Ectodermal cell (in vitro differentiated cells): ENCODE measurements around the gene NTM.

ENCODE experiments used
- H3K27ac ChIP-seq: 2 replicates; pipeline ENCODE4 v1.7.0; 2013; ENCODE audit warnings: mild to moderate bottlenecking, low read depth, low read length; ENCODE audit not compliant: insufficient read depth, poor library complexity, severe bottlenecking
- H3K27me3 ChIP-seq: 2 replicates; pipeline ENCODE4 v1.7.0; 2013; ENCODE audit warnings: mild to moderate bottlenecking, low read length; ENCODE audit not compliant: insufficient read depth, control insufficient read depth, poor library complexity, severe bottlenecking
- H3K36me3 ChIP-seq: one replicate; pipeline ENCODE4 v1.7.0; 2013; ENCODE audit warnings: low read length; ENCODE audit not compliant: control insufficient read depth, insufficient read depth
- H3K4me1 ChIP-seq: one replicate; pipeline ENCODE4 v1.7.0; 2013; ENCODE audit warnings: low read length; ENCODE audit not compliant: control insufficient read depth, insufficient read depth
- H3K4me3 ChIP-seq: 2 replicates; pipeline ENCODE4 v1.7.0; 2013; ENCODE audit warnings: low read depth, low read length, control low read depth; ENCODE audit not compliant: insufficient read depth
- H3K9me3 ChIP-seq: 2 replicates; pipeline ENCODE4 v1.7.0; 2013; ENCODE audit warnings: mild to moderate bottlenecking, low read length, moderate library complexity; ENCODE audit not compliant: control insufficient read depth
- WGBS, 2 experiments: methylation state at CpG; one replicate each; pipeline ENCODE4 v1.1.7; 2013; ENCODE audit warnings: missing lambda C conversion rate in 2 of 2; 5-methylcytosine and 5-hydroxymethylcytosine counted together

NTM gene

DNA sequence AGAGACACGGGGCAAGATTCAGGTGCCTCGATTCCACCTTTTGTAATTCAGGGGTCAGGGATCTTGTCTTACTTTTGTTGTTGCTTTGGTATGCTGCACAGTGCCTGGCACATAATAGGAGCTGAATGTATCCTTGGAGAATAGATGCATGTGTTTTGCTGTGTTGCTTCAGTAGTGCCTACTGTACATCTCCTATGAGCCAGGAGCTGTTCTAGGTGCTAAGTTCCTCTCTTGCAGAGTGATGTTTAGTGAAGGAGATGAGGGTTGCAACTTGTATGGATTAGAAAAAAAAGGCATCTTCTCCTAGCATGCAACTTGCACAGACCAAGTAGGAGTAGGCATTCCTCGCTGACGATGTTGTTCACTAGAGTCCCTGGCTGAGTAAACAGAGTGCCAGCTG, 555.4 kb downstream of the NTM start:
- H3K27me3 ChIP-seq = no peaks in the 10 kb centered on the region
- WGBS, 2 experiments = 93 to 95% methylated on average over 4 of the region's 4 CpGs
- H3K27ac ChIP-seq = no peak overlapping the region
- no peaks in the 10 kb centered on the region for H3K36me3 ChIP-seq
- H3K4me3 ChIP-seq = no peak overlapping the region
- no peaks in the 10 kb centered on the region for H3K9me3 ChIP-seq
- no peaks in the 10 kb centered on the region for H3K4me1 ChIP-seq

GRCh38 chr11:131928992-131929391, 558.6 kb downstream of the NTM start:
- no peaks in the 10 kb centered on the region for H3K27me3 ChIP-seq
- H3K4me3 ChIP-seq = no peak overlapping the region
- no peaks in the 10 kb centered on the region for H3K9me3 ChIP-seq
- H3K27ac ChIP-seq = no peak overlapping the region
- WGBS, 2 experiments = 87 to 88% methylated on average over 11 of the region's 11 CpGs
- H3K4me1 ChIP-seq = no peaks in the 10 kb centered on the region
- no peaks in the 10 kb centered on the region for H3K36me3 ChIP-seq

DNA sequence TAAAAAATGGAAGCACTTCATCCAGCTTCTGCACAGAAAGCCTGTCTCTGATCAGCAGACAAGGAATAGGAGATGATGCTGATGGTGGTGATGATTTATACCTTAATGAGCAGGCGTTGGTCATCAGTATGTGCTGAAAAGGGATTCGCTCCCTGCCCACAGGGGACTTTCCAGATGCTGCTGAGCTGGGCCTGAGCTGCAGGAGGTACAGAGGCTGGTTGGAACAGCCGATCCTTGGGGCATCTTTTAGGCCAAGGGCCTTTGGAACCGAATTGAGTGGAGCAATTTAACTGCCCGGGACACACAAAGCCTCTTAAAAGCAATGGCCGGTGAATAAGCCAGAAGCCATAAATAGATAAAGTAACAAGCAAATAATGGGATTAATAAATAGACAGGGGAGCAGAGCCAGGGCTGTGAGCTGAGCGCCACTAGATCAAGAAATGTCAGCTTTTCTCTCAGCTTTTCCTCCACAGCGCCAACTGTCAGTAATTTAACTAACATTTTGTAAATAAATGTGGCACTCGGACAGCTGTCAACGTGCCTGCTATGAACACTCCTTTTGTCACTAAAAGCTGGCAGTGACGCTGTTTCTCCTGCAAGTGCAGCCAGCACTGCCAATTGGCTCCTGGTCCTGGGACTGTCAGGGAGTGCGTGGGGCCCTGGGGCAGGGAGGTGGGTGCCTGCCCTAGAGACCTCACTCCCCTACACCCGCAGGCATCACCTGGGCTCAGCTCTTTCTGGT, 562.3 kb downstream of the NTM start:
- Histone ChIP-seq H3K9me3 (no peaks in the 10 kb centered on the region), H3K27ac (no peak overlapping the region)
- 90 to 92% methylated on average over 12 to 13 of the region's 13 CpGs for WGBS, 2 experiments

GRCh38 chr11:131934006-131934405, 563.6 kb downstream of the NTM start:
- no peaks in the 10 kb centered on the region for H3K9me3 ChIP-seq
- no peaks in the 10 kb centered on the region for H3K36me3 ChIP-seq
- H3K27me3 ChIP-seq = no peaks in the 10 kb centered on the region
- H3K4me3 ChIP-seq = no peak overlapping the region
- no peak overlapping the region for H3K27ac ChIP-seq
- no peaks in the 10 kb centered on the region for H3K4me1 ChIP-seq
- WGBS, 2 experiments = 91 to 93% methylated on average over 3 of the region's 4 CpGs

More for the DNA sequence above, 562.3 kb downstream of the NTM start:
- Histone ChIP-seq H3K36me3 (no peaks in the 10 kb centered on the region), H3K4me3 (no peak overlapping the region), H3K4me1 (no peaks in the 10 kb centered on the region), H3K27me3 (no peaks in the 10 kb centered on the region)

- Histone ChIP-seq H3K36me3 (no peaks in the 10 kb centered on the region), H3K4me1 (no peaks in the 10 kb centered on the region), H3K27me3 (no peaks in the 10 kb centered on the region), H3K27ac (no peak overlapping the region), H3K9me3 (no peaks in the 10 kb centered on the region), H3K4me3 (no peak overlapping the region)
- 88 to 92% methylated on average over 6 of the region's 6 CpGs for WGBS, 2 experiments
Observed at GRCh38 chr11:131938351-131938751, 567.9 kb downstream of the NTM start.

DNA sequence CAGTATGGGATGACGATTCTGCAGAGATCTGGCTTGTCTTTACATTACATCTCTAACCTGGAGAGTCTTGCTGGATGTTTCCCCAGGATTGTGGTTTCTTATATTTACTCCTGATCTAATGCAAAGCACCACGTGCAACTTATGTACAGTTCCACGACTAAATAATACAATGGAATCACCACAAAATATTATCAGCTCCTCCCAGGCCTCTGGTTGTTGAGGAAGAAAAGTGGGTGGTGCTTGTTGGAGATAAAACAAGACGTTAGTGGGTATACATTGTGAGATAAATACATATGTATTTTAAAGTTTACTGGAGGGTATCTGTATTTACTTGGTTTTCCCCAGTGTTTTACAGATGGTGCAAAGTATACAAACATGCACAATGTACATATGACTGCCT, 569.7 kb downstream of the NTM start:
- H3K9me3 ChIP-seq = no peaks in the 10 kb centered on the region
- H3K36me3 ChIP-seq = no peaks in the 10 kb centered on the region
- 84 to 88% methylated on average over 2 to 4 of the region's 4 CpGs for WGBS, 2 experiments
- no peaks in the 10 kb centered on the region for H3K4me1 ChIP-seq
- H3K4me3 ChIP-seq = no peak overlapping the region
- no peaks in the 10 kb centered on the region for H3K27me3 ChIP-seq
- no peak overlapping the region for H3K27ac ChIP-seq

GRCh38 chr11:131942878-131943277, 572.5 kb downstream of the NTM start:
- Histone ChIP-seq H3K36me3 (no peaks in the 10 kb centered on the region), H3K9me3 (no peaks in the 10 kb centered on the region), H3K27me3 (no peaks in the 10 kb centered on the region), H3K27ac (no peak overlapping the region), H3K4me3 (no peak overlapping the region), H3K4me1 (no peaks in the 10 kb centered on the region)
- 75 to 76% methylated on average over 7 of the region's 7 CpGs for WGBS, 2 experiments

- Histone ChIP-seq H3K36me3 (no peaks in the 10 kb centered on the region), H3K9me3 (no peaks in the 10 kb centered on the region), H3K27ac (no peak overlapping the region), H3K27me3 (no peaks in the 10 kb centered on the region), H3K4me3 (no peak overlapping the region), H3K4me1 (no peaks in the 10 kb centered on the region)
- 93 to 95% methylated on average over 6 of the region's 6 CpGs for WGBS, 2 experiments
Observed at GRCh38 chr11:131943295-131943694, 572.9 kb downstream of the NTM start.

GRCh38 chr11:131944736-131945135, 574.3 kb downstream of the NTM start:
- no peaks in the 10 kb centered on the region for H3K9me3 ChIP-seq
- H3K4me3 ChIP-seq = no peak overlapping the region
- no peaks in the 10 kb centered on the region for H3K4me1 ChIP-seq
- WGBS, 2 experiments = 93 to 98% methylated on average over 6 of the region's 6 CpGs
- H3K36me3 ChIP-seq = no peaks in the 10 kb centered on the region
- H3K27ac ChIP-seq = no peak overlapping the region
- no peaks in the 10 kb centered on the region for H3K27me3 ChIP-seq

GRCh38 chr11:131945706-131946105, 575.3 kb downstream of the NTM start:
- 95 to 99% methylated on average over 7 of the region's 7 CpGs for WGBS, 2 experiments

More at GRCh38 chr11:131945706-131946105, 575.3 kb downstream of the NTM start:
- Histone ChIP-seq H3K4me3 (no peak overlapping the region), H3K36me3 (no peaks in the 10 kb centered on the region), H3K27me3 (no peaks in the 10 kb centered on the region), H3K9me3 (no peaks in the 10 kb centered on the region), H3K4me1 (no peaks in the 10 kb centered on the region), H3K27ac (no peak overlapping the region)
